Prostate gland (tissue), 2 donors: ENCODE measurements around the gene GPR148.

Experiments used
- CTCF ChIP-seq, 4 experiments: fragments of 200-600 bp in 2 of 4; fragments of 450-650 bp in 2 of 4; sonication (generic) in 2 of 4; IDR thresholded peaks; 1 replicate in 3 of 4; 2 replicates in 1 of 4; pipeline ENCODE4 v1.5.1; 2016 to 2019; ENCODE audit warnings: antibody characterized with exemption in 4 of 4, mild to moderate bottlenecking in 2 of 4, moderate library complexity in 2 of 4
- POLR2A ChIP-seq: fragments of 450-650 bp; IDR thresholded peaks from one replicate; pipeline ENCODE4 v1.6.1; 2016; ENCODE audit warnings: antibody characterized with exemption, mild to moderate bottlenecking
- POLR2AphosphoS5 ChIP-seq: sonication (generic); formaldehyde crosslinking; IDR thresholded peaks from one replicate; pipeline ENCODE4 v1.6.1; 2017; ENCODE audit warnings: antibody characterized with exemption

- TF ChIP-seq CTCF (IDR thresholded peaks at IDR 0.05), result no peak
- TF ChIP-seq POLR2A, result no peak
- no peak for TF ChIP-seq POLR2AphosphoS5
These were observed at the start of gene GPR148 for GRCh38 chr2:130728549-130729316.
